Body of pancreas (tissue), 4 donors: Measurements from ENCODE around the gene RAD50. TPM values are rescaled to one million over a fixed set of nuclear protein-coding genes. Genes with fewer than 3 reads are reported as not detected.

Source experiments
- ATAC-seq: fragments of 150-250 bp; one replicate; pipeline ENCODE4 v1.9.1; 2016
- DNase-seq, 4 donors: peaks; one replicate each; pipeline ENCODE4 v3.0.0-alpha.2; 2019
- H3K27ac ChIP-seq, 4 donors: fragments of 200-600 bp; sonication (generic); 1 replicate in 3 of 4; 2 replicates in 1 of 4; pipeline versions ENCODE4 v1.5.1 to v1.6.1; 2016 to 2019; ENCODE audit warnings: mild to moderate bottlenecking in 1 of 4, mixed read lengths in 1 of 4, moderate library complexity in 1 of 4
- H3K27me3 ChIP-seq, 2 donors: fragments of 200-600 bp; sonication (generic); one replicate each; pipeline ENCODE4 v1.6.0; 2016; ENCODE audit warnings: mild to moderate bottlenecking in 1 of 2
- H3K36me3 ChIP-seq, 2 donors: fragments of 200-600 bp; sonication (generic); replicated peaks in 1 of 2; 2 replicates each; pipeline ENCODE4 v1.5.1; 2016; ENCODE audit warnings: low read depth in 2 of 2; ENCODE audit not compliant: insufficient read depth in 1 of 2
- H3K4me1 ChIP-seq: fragments of 200-600 bp; sonication (generic); one replicate; pipeline ENCODE4 v1.6.0; 2016
- H3K4me3 ChIP-seq, 2 donors: fragments of 200-600 bp; sonication (generic); 1 replicate in 1 of 2; 2 replicates in 1 of 2; pipeline ENCODE4 v1.5.1; 2016 to 2019
- H3K9me3 ChIP-seq, 3 donors: fragments of 200-600 bp; sonication (generic); 1 replicate in 2 of 3; 2 replicates in 1 of 3; pipeline ENCODE4 v1.5.1; 2016
- CTCF ChIP-seq, 7 experiments: fragments of 450-650 bp in 4 of 7; fragments of 200-600 bp in 3 of 7; sonication (generic) in 3 of 7; IDR thresholded peaks; one replicate each; pipeline ENCODE4 v1.5.1; 2016 to 2019; ENCODE audit warnings: antibody characterized with exemption in 7 of 7
- POLR2A ChIP-seq, 3 donors: fragments of 450-650 bp; IDR thresholded peaks; one replicate each; pipeline ENCODE4 v1.6.1; 2016; ENCODE audit warnings: antibody characterized with exemption in 3 of 3, mild to moderate bottlenecking in 2 of 3
- WGBS, 2 donors: methylation state at CpG; one replicate each; pipeline ENCODE4 v1.1.5; 2017; 5-methylcytosine and 5-hydroxymethylcytosine counted together
- intact Hi-C: fragments of 100-400 bp; cut with DNase I; formaldehyde crosslinking; loops from one replicate; pipeline ENCODE4 v1.15.1; 2023
- total RNA-seq, 2 donors: library from RNA; depleted of rRNA; stranded (reverse); fragments of >200 nt; gene quantifications; one replicate each; pipeline ENCODE4 v1.1.0, GENCODE V29; 2016

Gene RAD50
- total RNA-seq, 2 donors from 2014 or later = 18.7 to 42.5 TPM

- H3K4me1 ChIP-seq = peaks cover 5% of the 10 kb centered on the region
- H3K9me3 ChIP-seq = no peaks in the 10 kb centered on the region
- intact Hi-C loops = no loop called here
- peaks cover 0 to 21% of the 10 kb centered on the region in 2 donors for H3K36me3 ChIP-seq
- 97 to 98% methylated on average over 3 of the region's 3 CpGs for WGBS, 2 donors
- H3K4me3 ChIP-seq = no peak overlapping the region
- no peaks in the 10 kb centered on the region for H3K27me3 ChIP-seq
- TF ChIP-seq CTCF (IDR thresholded peaks at IDR 0.05) (no peak), POLR2A (IDR thresholded peaks at IDR 0.05) (no peak)
- no peak overlapping the region for H3K27ac ChIP-seq
- DNase-seq = no peak
- ATAC-seq = no peak
Observed at GRCh38 chr5:132641841-132642240, 85.1 kb downstream of the RAD50 start.

- TF ChIP-seq CTCF (IDR thresholded peaks at IDR 0.05) = no peak
- TF ChIP-seq POLR2A (IDR thresholded peaks at IDR 0.05) = no peak
- ATAC-seq = no peak
- intact Hi-C loops = no loop called here
- Histone ChIP-seq H3K4me1 (peaks cover 6% of the 10 kb centered on the region), H3K27ac (no peak overlapping the region), H3K9me3 (peaks cover 0 to 4% (median 0%) of the 10 kb centered on the region in 3 donors), H3K36me3 (peaks cover 0 to 11% of the 10 kb centered on the region in 2 donors), H3K4me3 (no peak overlapping the region), H3K27me3 (no peaks in the 10 kb centered on the region)
- DNase-seq = no peak
Observed at GRCh38 chr5:132644177-132644576, 87.4 kb downstream of the RAD50 start.

- peaks cover 6% of the 10 kb centered on the region for H3K4me1 ChIP-seq
- H3K36me3 ChIP-seq = peaks cover 0 to 3% of the 10 kb centered on the region in 2 donors
- ATAC-seq = peak; percentile 35
- 56 to 60% methylated on average over 11 of the region's 11 CpGs for WGBS, 2 donors
- H3K27me3 ChIP-seq = no peaks in the 10 kb centered on the region
- TF ChIP-seq CTCF (IDR thresholded peaks at IDR 0.05) (peak in 1 of 7 experiments; percentile 7), POLR2A (IDR thresholded peaks at IDR 0.05) (no peak)
- DNase-seq = no peak
- peaks cover 0 to 4% (median 0%) of the 10 kb centered on the region in 3 donors for H3K9me3 ChIP-seq
- peak overlapping the region in 2 of 4 donors; percentile 3 to 28 for H3K27ac ChIP-seq
- intact Hi-C loops = no loop called here
- no peak overlapping the region for H3K4me3 ChIP-seq
Observed at GRCh38 chr5:132646583-132647266, 89.9 kb downstream of the RAD50 start.

- ATAC-seq (no peak), DNase-seq (no peak)
- Histone ChIP-seq H3K27me3 (no peaks in the 10 kb centered on the region), H3K9me3 (peaks cover 0 to 4% (median 0%) of the 10 kb centered on the region in 3 donors), H3K4me1 (peaks cover 6% of the 10 kb centered on the region), H3K27ac (peak overlapping the region in 1 of 4 donors; percentile 40), H3K36me3 (peaks cover 0 to 3% of the 10 kb centered on the region in 2 donors), H3K4me3 (no peak overlapping the region)
- intact Hi-C loops = no loop called here
- no peak for TF ChIP-seq POLR2A (IDR thresholded peaks at IDR 0.05)
- no peak for TF ChIP-seq CTCF (IDR thresholded peaks at IDR 0.05)
- WGBS, 2 donors = 27 to 59% methylated on average over 2 of the region's 2 CpGs
Observed at GRCh38 chr5:132647473-132647872, 90.7 kb downstream of the RAD50 start.

- 96 to 100% methylated on average over 1 of the region's 1 CpG for WGBS, 2 donors
- intact Hi-C loops = no loop called here
Observed at GRCh38 chr5:132648355-132648754, 91.6 kb downstream of the RAD50 start.

More at GRCh38 chr5:132648355-132648754, 91.6 kb downstream of the RAD50 start:
- no peaks in the 10 kb centered on the region for H3K36me3 ChIP-seq
- peaks cover 6% of the 10 kb centered on the region for H3K4me1 ChIP-seq
- no peak overlapping the region for H3K4me3 ChIP-seq
- TF ChIP-seq POLR2A (IDR thresholded peaks at IDR 0.05) (no peak), CTCF (IDR thresholded peaks at IDR 0.05) (no peak)
- ATAC-seq = no peak
- H3K27ac ChIP-seq = no peak overlapping the region
- DNase-seq = no peak
- no peaks in the 10 kb centered on the region for H3K27me3 ChIP-seq
- H3K9me3 ChIP-seq = peaks cover 0 to 4% (median 0%) of the 10 kb centered on the region in 3 donors
